GM12878 (cell line): ENCODE measurements around the gene SLC37A3. TPM values are rescaled to one million over a fixed set of nuclear protein-coding genes. Genes with fewer than 3 reads are reported as not detected.
A peak's percentile ranks its signal among the peaks of the same experiment; 100 is the strongest.

Experiments used
- ATAC-seq: fragments of 200-7000 bp; cut with Tn5 transposase; 3 replicates; pipeline ENCODE4 v1.9.1; 2020; ENCODE audit warnings: mild to moderate bottlenecking, moderate library complexity
- BruUV-seq: library from RNA; stranded (reverse); fragments of 400-500 nt; replicated peaks from 2 replicates; lab custom pipeline; 2021; lab: Mats Ljungman, UMichigan
- CTCF ChIA-PET: fragments of 300-600 bp; sonication (Branson Sonifier 250); formaldehyde crosslinking; extraction: SDS; loops from one replicate; lab custom pipeline; 2021; ENCODE audit warnings: inconsistent platforms; lab: Yijun Ruan, JAX
- POLR2A ChIA-PET: fragments of 350-600 bp; formaldehyde crosslinking; extraction: SDS; loops from one replicate; lab custom pipeline; 2021; ENCODE audit warnings: inconsistent platforms; lab: Charles Lee
- RAD21 ChIA-PET: fragments of 300-600 bp; sonication (Branson Sonifier 250); formaldehyde crosslinking; loops from one replicate; lab custom pipeline; 2023; ENCODE audit warnings: antibody characterized with exemption; ENCODE audit not compliant: unreplicated experiment; lab: Charles Lee
- SMC1A ChIA-PET: fragments of 300-600 bp; sonication (Branson Sonifier 250); formaldehyde crosslinking; loops from one replicate; lab custom pipeline; 2023; ENCODE audit not compliant: unreplicated experiment, uncharacterized antibody; lab: Charles Lee
- DNase-seq: peaks from one replicate; pipeline ENCODE4 v3.0.0-alpha.2; 2011; ENCODE audit warnings: low read depth, low spot score
- FAIRE-seq: peaks from 3 replicates; lab custom pipeline; 2011; peaks lifted over from hg19 to GRCh38; lab: Jason Lieb, UNC
- H2AFZ ChIP-seq: 2 replicates; pipeline ENCODE4 v1.6.0; 2011; ENCODE audit warnings: low read depth, low read length, control low read depth; ENCODE audit not compliant: control insufficient read depth
- H3K27ac ChIP-seq: 2 replicates; pipeline ENCODE4 v1.5.1; 2011; ENCODE audit warnings: control low read depth; ENCODE audit not compliant: control insufficient read depth, insufficient read depth
- H3K27me3 ChIP-seq, 2 experiments: replicated peaks in 1 of 2; 2 replicates each; pipeline versions ENCODE4 v1.6.0 to v1.6.1; 2011; ENCODE audit warnings: low read length in 1 of 2; ENCODE audit not compliant: control insufficient read depth in 2 of 2, insufficient read depth in 2 of 2
- H3K36me3 ChIP-seq, 2 experiments: 2 replicates each; pipeline ENCODE4 v1.5.1; 2011; ENCODE audit warnings: low read length in 1 of 2; ENCODE audit not compliant: control insufficient read depth in 2 of 2, insufficient read depth in 2 of 2
- H3K4me1 ChIP-seq: 2 replicates; pipeline ENCODE4 v1.6.1; 2011; ENCODE audit warnings: mild to moderate bottlenecking, low read length, moderate library complexity, mixed read lengths; ENCODE audit not compliant: control insufficient read depth, insufficient read depth
- H3K4me2 ChIP-seq: 2 replicates; pipeline ENCODE4 v1.6.0; 2011; ENCODE audit warnings: control low read depth; ENCODE audit not compliant: control insufficient read depth, insufficient read depth
- H3K4me3 ChIP-seq: fragments of 200-600 bp; sonication (generic); 2 replicates; pipeline ENCODE4 v1.5.1; 2016
- H3K79me2 ChIP-seq: 2 replicates; pipeline ENCODE4 v1.6.0; 2011; ENCODE audit warnings: low read length; ENCODE audit not compliant: control insufficient read depth, insufficient read depth
- H3K9ac ChIP-seq: 2 replicates; pipeline ENCODE4 v1.8.0; 2011; ENCODE audit warnings: low read length, control low read depth, mixed read lengths; ENCODE audit not compliant: control insufficient read depth, insufficient read depth
- H3K9me3 ChIP-seq: replicated peaks from 3 replicates; pipeline ENCODE4 v1.5.1; 2011; ENCODE audit warnings: mild to moderate bottlenecking, low read length; ENCODE audit not compliant: control insufficient read depth, insufficient read depth
- H4K20me1 ChIP-seq: 2 replicates; pipeline ENCODE4 v1.6.0; 2011; ENCODE audit not compliant: control insufficient read depth, insufficient read depth
- CREB1 ChIP-seq: IDR thresholded peaks from 2 replicates; pipeline ENCODE4 v1.6.1; 2012; ENCODE audit warnings: low read depth, mild to moderate bottlenecking, inconsistent platforms
- FOXM1 ChIP-seq: IDR thresholded peaks from 2 replicates; pipeline ENCODE4 v1.6.1; 2012; ENCODE audit warnings: low read depth, mild to moderate bottlenecking, inconsistent platforms, low read length, moderate library complexity
- RFX5 ChIP-seq: IDR thresholded peaks from 2 replicates; pipeline ENCODE4 v1.6.1; 2011; ENCODE audit warnings: low read depth, low read length, improper control_type of control experiment
- SIX5 ChIP-seq: IDR thresholded peaks from 2 replicates; pipeline ENCODE4 v1.6.1; 2011; ENCODE audit warnings: mild to moderate bottlenecking, low read depth, low read length, moderate library complexity; ENCODE audit not compliant: severe bottlenecking
- ZNF592 ChIP-seq: fragments of 450-650 bp; IDR thresholded peaks from 2 replicates; pipeline ENCODE4 v1.6.1; 2017; ENCODE audit warnings: mild to moderate bottlenecking, moderate library complexity
- WGBS: methylation state at CpG from one replicate; pipeline ENCODE4 v1.1.6; 2016; ENCODE audit warnings: low lambda C conversion rate; ENCODE audit not compliant: insufficient replicate concordance, insufficient coverage; ENCODE audit errors: missing lambda C conversion rate; 5-methylcytosine and 5-hydroxymethylcytosine counted together
- in situ Hi-C: fragments of 300-500 bp; cut with MboI; formaldehyde crosslinking; loops from 9 replicates; pipeline ENCODE4 v1.14.3; 2018; ENCODE audit warnings: mixed read lengths
- intact Hi-C: fragments of 100-400 bp; cut with micrococcal nuclease; formaldehyde crosslinking; loops from one replicate; pipeline ENCODE4 v1.14.2; 2022; ENCODE audit not compliant: unreplicated experiment
- polyA plus RNA-seq, 11 experiments: library from polyadenylated mRNA; depleted of rRNA in 4 of 11; unstranded in 6 of 11; stranded (reverse) in 5 of 11; fragments of >200 nt; fragmentation: Nextera tagmentation in 4 of 11; fragmentation: Illumina TruSeq in 1 of 11; extraction: Ambion mirVana in 4 of 11; extraction: Trizol in 1 of 11; gene quantifications; 1 replicate in 1 of 11; 2 replicates in 10 of 11; pipeline versions ENCODE4 v1.2.1 to v1.2.3, GENCODE V29; 2011 to 2016; ENCODE audit warnings: inconsistent platforms in 2 of 11, missing spikeins in 2 of 11, low read depth in 1 of 11
- total RNA-seq, 4 experiments: library from RNA; depleted of rRNA in 3 of 4; stranded (reverse); fragments of >200 nt in 3 of 4; fragmentation: Illumina TruSeq in 1 of 4; extraction: Trizol in 1 of 4; gene quantifications; 2 replicates each; pipeline versions ENCODE4 v1.2.1 to v1.2.3, GENCODE V29; 2013 to 2021

Gene SLC37A3
- total and polyA plus RNA-seq, 10 of the 15 experiments (the other 5 are each of a cell fraction or from before 2014, with no cell fraction given) = 3.7 to 13.6 (median 11.0) TPM

- Histone ChIP-seq H3K27me3 (peaks cover 0 to 3% of the 10 kb centered on the region in 2 experiments; a peak in 2 of 4 replicates), H3K4me1 (no peaks in the 10 kb centered on the region), H4K20me1 (no peaks in the 10 kb centered on the region), H3K9me3 (no peaks in the 10 kb centered on the region), H3K4me2 (no peak overlapping the region)
- POLR2A ChIA-PET = no interaction called here
- no TSS peak for BruUV-seq
- TF ChIP-seq RFX5 (no peak), CREB1 (no peak), FOXM1 (no peak)
- TF ChIP-seq, all 136 proteins: peak for 0
- no peaks in the 10 kb centered on the region for H3K36me3 ChIP-seq
- H2AFZ ChIP-seq = no peak overlapping the region
- no peak for DNase-seq
- H3K9ac ChIP-seq = no peak overlapping the region
- 84% methylated on average over 3 of the region's 3 CpGs for WGBS
- no peak overlapping the region for H3K27ac ChIP-seq
- in situ Hi-C loops = no loop called here
- CTCF ChIA-PET = no interaction called here
- RAD21 ChIA-PET = no interaction called here
- intact Hi-C loops = no loop called here
- FAIRE-seq = peak; percentile 44
- H3K4me3 ChIP-seq = no peak overlapping the region
- no peak for ATAC-seq
- H3K79me2 ChIP-seq = no peaks in the 10 kb centered on the region
- SMC1A ChIA-PET = no interaction called here
Observed at GRCh38 chr7:140404565-140405065, 6.3 kb upstream of the SLC37A3 start.

- SMC1A ChIA-PET = no interaction called here
- H2AFZ ChIP-seq = peak within 1 kb of the TSS; percentile 65
- TF ChIP-seq ZNF592 = no peak
- peak; percentile 39 for TF ChIP-seq SIX5
- peak within 1 kb of the TSS; percentile 58 for H3K4me3 ChIP-seq
- H3K9ac ChIP-seq = no peak within 1 kb of the TSS
- H3K9me3 ChIP-seq = no peaks in the 10 kb centered on the region
- H3K27ac ChIP-seq = no peak within 1 kb of the TSS
- H4K20me1 ChIP-seq = no peaks in the 10 kb centered on the region
- RAD21 ChIA-PET = no interaction called here
- 5% methylated on average over 22 of the region's 22 CpGs for WGBS
- peaks cover 0 to 3% of the 10 kb centered on the region in 2 experiments; a peak in 2 of 4 replicates for H3K27me3 ChIP-seq
- POLR2A ChIA-PET = no interaction called here
- no peak for FAIRE-seq
- CTCF ChIA-PET = no interaction called here
- in situ Hi-C loops = no loop called here
- H3K79me2 ChIP-seq = no peaks in the 10 kb centered on the region
- H3K36me3 ChIP-seq = no peaks in the 10 kb centered on the region
- no TSS peak for BruUV-seq
- H3K4me2 ChIP-seq = peak within 1 kb of the TSS; percentile 38
- no peaks in the 10 kb centered on the region for H3K4me1 ChIP-seq
- intact Hi-C loops = no loop called here
- peak; percentile 58 for ATAC-seq
- no peak for DNase-seq
Observed at GRCh38 chr7:140403878-140404564, 5.7 kb upstream of the SLC37A3 start, which contains the start of gene RAB19. Gene RAB19, plus strand, starts transcription at chr7:140404058. Its CDS starts 3,589 bp downstream, at chr7:140407647.
